ENCODE measurements around the gene GRM2. TPM values are rescaled to one million over a fixed set of nuclear protein-coding genes. Genes with fewer than 3 reads are reported as not detected.

GRM2 gene
- total and polyA plus RNA-seq, 4 donors: 0.13 to 0.77 (median 0.25) TPM

GRCh38 chr3:51712963-51713362, 6.1 kb downstream of the GRM2 start:
- no peak overlapping the region for H3K27ac ChIP-seq (ENCODE audit: low read depth in 1 of 2, low read length in 1 of 2)
- no peaks in the 10 kb centered on the region for H3K9me3 ChIP-seq (ENCODE audit: control insufficient read depth in 4 of 4, insufficient read depth in 3 of 4, low read length in 3 of 4)
- WGBS, 2 donors: 95 to 96% methylated on average over 19 of the region's 19 CpGs
- no peaks in the 10 kb centered on the region for H3K36me3 ChIP-seq (ENCODE audit: control insufficient read depth in 4 of 4, insufficient read depth in 4 of 4, low read length in 4 of 4)
- H3K4me1 ChIP-seq (ENCODE audit: control insufficient read depth in 5 of 5, insufficient read depth in 5 of 5, low read length in 5 of 5): no peaks in the 10 kb centered on the region
- no peak overlapping the region for H3K9ac ChIP-seq (ENCODE audit: insufficient read depth in 1 of 2, low read length in 2 of 2)
- H3K27me3 ChIP-seq (ENCODE audit: control insufficient read depth in 3 of 3, insufficient read depth in 3 of 3, low read length in 2 of 3): peaks cover 0 to 11% (median under 1%) of the 10 kb centered on the region in 3 donors
- ATAC-seq (ENCODE audit: insufficient read depth, low FRiP score) (no peak), DNase-seq (no peak)
- no peak for TF ChIP-seq CTCF (IDR thresholded peaks at IDR 0.05; ENCODE audit: control extremely low read depth, extremely low read depth)
- no peak overlapping the region for H3K4me3 ChIP-seq

- ATAC-seq (ENCODE audit: insufficient read depth, low FRiP score): no peak
- Histone ChIP-seq H3K36me3 (ENCODE audit: control insufficient read depth in 4 of 4, insufficient read depth in 4 of 4, low read length in 4 of 4) (no peaks in the 10 kb centered on the region), H3K9ac (ENCODE audit: insufficient read depth in 1 of 2, low read length in 2 of 2) (no peak overlapping the region), H3K27me3 (ENCODE audit: control insufficient read depth in 3 of 3, insufficient read depth in 3 of 3, low read length in 2 of 3) (no peaks in the 10 kb centered on the region), H3K4me1 (ENCODE audit: control insufficient read depth in 5 of 5, insufficient read depth in 5 of 5, low read length in 5 of 5) (no peaks in the 10 kb centered on the region), H3K4me3 (no peak overlapping the region), H3K27ac (ENCODE audit: low read depth in 1 of 2, low read length in 1 of 2) (no peak overlapping the region), H3K9me3 (ENCODE audit: control insufficient read depth in 4 of 4, insufficient read depth in 3 of 4, low read length in 3 of 4) (no peaks in the 10 kb centered on the region)
- no peak for DNase-seq
- WGBS, 2 donors: 94% methylated on average over 36 of the region's 36 CpGs
- TF ChIP-seq CTCF (IDR thresholded peaks at IDR 0.05; ENCODE audit: control extremely low read depth, extremely low read depth): no peak
Observed at GRCh38 chr3:51715231-51715976, 8.5 kb downstream of the GRM2 start.

GRCh38 chr3:51715977-51716294, 9.1 kb downstream of the GRM2 start:
- WGBS, 2 donors: 97 to 98% methylated on average over 7 to 8 of the region's 8 CpGs
- no peak for TF ChIP-seq CTCF (IDR thresholded peaks at IDR 0.05; ENCODE audit: control extremely low read depth, extremely low read depth)
- no peak overlapping the region for H3K27ac ChIP-seq (ENCODE audit: low read depth in 1 of 2, low read length in 1 of 2)
- no peaks in the 10 kb centered on the region for H3K27me3 ChIP-seq (ENCODE audit: control insufficient read depth in 3 of 3, insufficient read depth in 3 of 3, low read length in 2 of 3)
- no peaks in the 10 kb centered on the region for H3K36me3 ChIP-seq (ENCODE audit: control insufficient read depth in 4 of 4, insufficient read depth in 4 of 4, low read length in 4 of 4)
- no peak overlapping the region for H3K9ac ChIP-seq (ENCODE audit: insufficient read depth in 1 of 2, low read length in 2 of 2)
- no peaks in the 10 kb centered on the region for H3K4me1 ChIP-seq (ENCODE audit: control insufficient read depth in 5 of 5, insufficient read depth in 5 of 5, low read length in 5 of 5)
- ATAC-seq (ENCODE audit: insufficient read depth, low FRiP score) (no peak), DNase-seq (no peak)
- H3K9me3 ChIP-seq (ENCODE audit: control insufficient read depth in 4 of 4, insufficient read depth in 3 of 4, low read length in 3 of 4): no peaks in the 10 kb centered on the region
- H3K4me3 ChIP-seq: no peak overlapping the region

- DNase-seq (no peak), ATAC-seq (ENCODE audit: insufficient read depth, low FRiP score) (no peak)
- Histone ChIP-seq H3K27ac (ENCODE audit: low read depth in 1 of 2, low read length in 1 of 2) (no peak overlapping the region), H3K36me3 (ENCODE audit: control insufficient read depth in 4 of 4, insufficient read depth in 4 of 4, low read length in 4 of 4) (no peaks in the 10 kb centered on the region), H3K27me3 (ENCODE audit: control insufficient read depth in 3 of 3, insufficient read depth in 3 of 3, low read length in 2 of 3) (no peaks in the 10 kb centered on the region), H3K9ac (ENCODE audit: insufficient read depth in 1 of 2, low read length in 2 of 2) (no peak overlapping the region), H3K4me1 (ENCODE audit: control insufficient read depth in 5 of 5, insufficient read depth in 5 of 5, low read length in 5 of 5) (no peaks in the 10 kb centered on the region), H3K4me3 (no peak overlapping the region), H3K9me3 (ENCODE audit: control insufficient read depth in 4 of 4, insufficient read depth in 3 of 4, low read length in 3 of 4) (no peaks in the 10 kb centered on the region)
- no peak for TF ChIP-seq CTCF (IDR thresholded peaks at IDR 0.05; ENCODE audit: control extremely low read depth, extremely low read depth)
- WGBS, 2 donors: 87 to 92% methylated on average over 5 of the region's 5 CpGs
Observed at GRCh38 chr3:51716805-51717204, 9.9 kb downstream of the GRM2 start.

Measured in lung (tissue), 12 donors.